ENCODE data around the gene COPS3.

Gene COPS3

GRCh38 chr17:17200311-17200710 is 80.7 kb downstream of the COPS3 start:
- DNase-seq (ENCODE audit: low read depth in 1 of 2, low spot score in 1 of 2), result no peak
- Histone ChIP-seq H3K4me3 (replicated peaks; ENCODE audit: insufficient read depth, low read length) (no peak overlapping the region), H3K27me3 (ENCODE audit: insufficient read depth, poor library complexity, severe bottlenecking) (no peaks in the 10 kb centered on the region), H3K27ac (replicated peaks) (no peak overlapping the region)
- no peak for TF ChIP-seq POLR2AphosphoS5 (IDR thresholded peaks at IDR 0.05; ENCODE audit: low read depth)
- TF ChIP-seq, protein P1, sequence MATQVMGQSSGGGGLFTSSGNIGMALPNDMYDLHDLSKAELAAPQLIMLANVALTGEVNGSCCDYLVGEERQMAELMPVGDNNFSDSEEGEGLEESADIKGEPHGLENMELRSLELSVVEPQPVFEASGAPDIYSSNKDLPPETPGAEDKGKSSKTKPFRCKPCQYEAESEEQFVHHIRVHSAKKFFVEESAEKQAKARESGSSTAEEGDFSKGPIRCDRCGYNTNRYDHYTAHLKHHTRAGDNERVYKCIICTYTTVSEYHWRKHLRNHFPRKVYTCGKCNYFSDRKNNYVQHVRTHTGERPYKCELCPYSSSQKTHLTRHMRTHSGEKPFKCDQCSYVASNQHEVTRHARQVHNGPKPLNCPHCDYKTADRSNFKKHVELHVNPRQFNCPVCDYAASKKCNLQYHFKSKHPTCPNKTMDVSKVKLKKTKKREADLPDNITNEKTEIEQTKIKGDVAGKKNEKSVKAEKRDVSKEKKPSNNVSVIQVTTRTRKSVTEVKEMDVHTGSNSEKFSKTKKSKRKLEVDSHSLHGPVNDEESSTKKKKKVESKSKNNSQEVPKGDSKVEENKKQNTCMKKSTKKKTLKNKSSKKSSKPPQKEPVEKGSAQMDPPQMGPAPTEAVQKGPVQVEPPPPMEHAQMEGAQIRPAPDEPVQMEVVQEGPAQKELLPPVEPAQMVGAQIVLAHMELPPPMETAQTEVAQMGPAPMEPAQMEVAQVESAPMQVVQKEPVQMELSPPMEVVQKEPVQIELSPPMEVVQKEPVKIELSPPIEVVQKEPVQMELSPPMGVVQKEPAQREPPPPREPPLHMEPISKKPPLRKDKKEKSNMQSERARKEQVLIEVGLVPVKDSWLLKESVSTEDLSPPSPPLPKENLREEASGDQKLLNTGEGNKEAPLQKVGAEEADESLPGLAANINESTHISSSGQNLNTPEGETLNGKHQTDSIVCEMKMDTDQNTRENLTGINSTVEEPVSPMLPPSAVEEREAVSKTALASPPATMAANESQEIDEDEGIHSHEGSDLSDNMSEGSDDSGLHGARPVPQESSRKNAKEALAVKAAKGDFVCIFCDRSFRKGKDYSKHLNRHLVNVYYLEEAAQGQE (IDR thresholded peaks at IDR 0.05; ENCODE audit: insufficient replicate concordance, low read depth), result no peak
- no peak for TF ChIP-seq GABPA (IDR thresholded peaks at IDR 0.05; ENCODE audit: low read depth)
- TF ChIP-seq SPI1 (IDR thresholded peaks at IDR 0.05; ENCODE audit: borderline replicate concordance, low read depth), result no peak
- TF ChIP-seq, protein P2, sequence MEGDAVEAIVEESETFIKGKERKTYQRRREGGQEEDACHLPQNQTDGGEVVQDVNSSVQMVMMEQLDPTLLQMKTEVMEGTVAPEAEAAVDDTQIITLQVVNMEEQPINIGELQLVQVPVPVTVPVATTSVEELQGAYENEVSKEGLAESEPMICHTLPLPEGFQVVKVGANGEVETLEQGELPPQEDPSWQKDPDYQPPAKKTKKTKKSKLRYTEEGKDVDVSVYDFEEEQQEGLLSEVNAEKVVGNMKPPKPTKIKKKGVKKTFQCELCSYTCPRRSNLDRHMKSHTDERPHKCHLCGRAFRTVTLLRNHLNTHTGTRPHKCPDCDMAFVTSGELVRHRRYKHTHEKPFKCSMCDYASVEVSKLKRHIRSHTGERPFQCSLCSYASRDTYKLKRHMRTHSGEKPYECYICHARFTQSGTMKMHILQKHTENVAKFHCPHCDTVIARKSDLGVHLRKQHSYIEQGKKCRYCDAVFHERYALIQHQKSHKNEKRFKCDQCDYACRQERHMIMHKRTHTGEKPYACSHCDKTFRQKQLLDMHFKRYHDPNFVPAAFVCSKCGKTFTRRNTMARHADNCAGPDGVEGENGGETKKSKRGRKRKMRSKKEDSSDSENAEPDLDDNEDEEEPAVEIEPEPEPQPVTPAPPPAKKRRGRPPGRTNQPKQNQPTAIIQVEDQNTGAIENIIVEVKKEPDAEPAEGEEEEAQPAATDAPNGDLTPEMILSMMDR (IDR thresholded peaks at IDR 0.05; ENCODE audit: insufficient read depth, low read length), result no peak

- Histone ChIP-seq H3K4me3 (replicated peaks; ENCODE audit: insufficient read depth, low read length) (no peak overlapping the region), H3K27me3 (ENCODE audit: insufficient read depth, poor library complexity, severe bottlenecking) (no peaks in the 10 kb centered on the region), H3K27ac (replicated peaks) (no peak overlapping the region)
- no peak for DNase-seq (ENCODE audit: low read depth in 1 of 2, low spot score in 1 of 2)
- no peak for TF ChIP-seq POLR2AphosphoS5 (IDR thresholded peaks at IDR 0.05; ENCODE audit: low read depth)
- TF ChIP-seq, protein P1 (IDR thresholded peaks at IDR 0.05; ENCODE audit: insufficient replicate concordance, low read depth), result no peak
- no peak for TF ChIP-seq GABPA (IDR thresholded peaks at IDR 0.05; ENCODE audit: low read depth)
- no peak for TF ChIP-seq SPI1 (IDR thresholded peaks at IDR 0.05; ENCODE audit: borderline replicate concordance, low read depth)
- TF ChIP-seq, protein P2 (IDR thresholded peaks at IDR 0.05; ENCODE audit: insufficient read depth, low read length), result no peak
Measured at GRCh38 chr17:17198281-17198680, 82.8 kb downstream of the COPS3 start.

- no peaks in the 10 kb centered on the region for H3K27me3 ChIP-seq (ENCODE audit: insufficient read depth, poor library complexity, severe bottlenecking)
- no peak overlapping the region for H3K27ac ChIP-seq (replicated peaks)
- no peak overlapping the region for H3K4me3 ChIP-seq (replicated peaks; ENCODE audit: insufficient read depth, low read length)
- TF ChIP-seq GABPA (IDR thresholded peaks at IDR 0.05; ENCODE audit: low read depth) (no peak), POLR2AphosphoS5 (IDR thresholded peaks at IDR 0.05; ENCODE audit: low read depth) (no peak), SPI1 (IDR thresholded peaks at IDR 0.05; ENCODE audit: borderline replicate concordance, low read depth) (no peak)
- TF ChIP-seq, protein P1 (IDR thresholded peaks at IDR 0.05; ENCODE audit: insufficient replicate concordance, low read depth), result no peak
- TF ChIP-seq, protein P2 (IDR thresholded peaks at IDR 0.05; ENCODE audit: insufficient read depth, low read length), result no peak
- no peak for DNase-seq (ENCODE audit: low read depth in 1 of 2, low spot score in 1 of 2)
Measured at GRCh38 chr17:17196776-17197175, 84.3 kb downstream of the COPS3 start.

Data from HL-60 (cell line).